HepG2 (cell line): ENCODE data around the gene ZFYVE27. TPM values are rescaled to one million over a fixed set of nuclear protein-coding genes. Genes with fewer than 3 reads are reported as not detected.

Source experiments
- ATAC-seq: fragments of 200-7000 bp; cut with Tn5 transposase; 3 replicates; pipeline ENCODE4 v1.9.1; 2020; ENCODE audit warnings: mild to moderate bottlenecking, moderate library complexity
- BruUV-seq: library from RNA; stranded (reverse); fragments of 400-500 nt; replicated peaks from 2 replicates; lab custom pipeline; 2021; lab: Mats Ljungman, UMichigan
- CTCF ChIA-PET: fragments of 300-600 bp; formaldehyde crosslinking; extraction: SDS; loops from one replicate; lab custom pipeline; 2021; ENCODE audit warnings: low total read pairs, inconsistent platforms, low intra/inter-chr PET ratio; lab: Yijun Ruan, JAX
- POLR2A ChIA-PET: fragments of 350-600 bp; sonication (Branson Sonifier 250); formaldehyde crosslinking; loops from one replicate; lab custom pipeline; 2020; ENCODE audit warnings: antibody characterized with exemption, inconsistent platforms; lab: Yijun Ruan, JAX
- DNase-seq: peaks from one replicate; pipeline ENCODE4 v3.0.0-alpha.2; 2015; ENCODE audit warnings: low spot score
- FAIRE-seq: peaks from 3 replicates; lab custom pipeline; 2011; peaks lifted over from hg19 to GRCh38; lab: Jason Lieb, UNC
- H2AFZ ChIP-seq: one replicate; pipeline ENCODE4 v1.6.1; 2011; ENCODE audit warnings: low read length, inconsistent platforms
- H3K27ac ChIP-seq: fragments of 300-600 bp; 3 replicates; pipeline ENCODE4 v1.8.0; 2011; ENCODE audit warnings: mixed run types, mild to moderate bottlenecking, mixed read lengths, low read length, inconsistent platforms; ENCODE audit not compliant: insufficient read depth; ENCODE audit errors: extremely low read length
- H3K27me3 ChIP-seq, 2 experiments: fragments of 200-600 bp in 1 of 2; 2 replicates in 1 of 2; 3 replicates in 1 of 2; pipeline versions ENCODE4 v1.6.0 to v1.8.0; 2011; ENCODE audit warnings: low read length in 2 of 2, mild to moderate bottlenecking in 2 of 2, moderate library complexity in 2 of 2, inconsistent platforms in 1 of 2; ENCODE audit not compliant: insufficient read depth in 2 of 2, control insufficient read depth in 1 of 2
- H3K36me3 ChIP-seq, 2 experiments: fragments of 200-600 bp in 1 of 2; replicated peaks in 1 of 2; 2 replicates in 1 of 2; 3 replicates in 1 of 2; pipeline versions ENCODE4 v1.5.1 to v1.8.0; 2011; ENCODE audit warnings: low read length in 2 of 2, inconsistent platforms in 1 of 2; ENCODE audit not compliant: insufficient read depth in 2 of 2, control insufficient read depth in 1 of 2
- H3K4me1 ChIP-seq: 2 replicates; pipeline ENCODE4 v1.5.1; 2012; ENCODE audit warnings: low read length, inconsistent platforms; ENCODE audit not compliant: insufficient read depth
- H3K4me2 ChIP-seq: 2 replicates; pipeline ENCODE4 v1.6.0; 2011; ENCODE audit warnings: low read depth, low read length, inconsistent platforms
- H3K4me3 ChIP-seq, 3 experiments: fragments of 200-600 bp in 1 of 3; sonication (generic), shearing (Covaris generic) in 1 of 3; replicated peaks in 1 of 3; 2 replicates each; pipeline ENCODE4 v1.5.1; 2011 to 2016; ENCODE audit warnings: low read length in 3 of 3, inconsistent platforms in 2 of 3, low read depth in 2 of 3, mild to moderate bottlenecking in 2 of 3, control low read depth in 1 of 3, mixed read lengths in 1 of 3; ENCODE audit not compliant: insufficient read depth in 1 of 3
- H3K79me2 ChIP-seq: one replicate; pipeline ENCODE4 v1.6.1; 2011; ENCODE audit warnings: low read length, inconsistent platforms; ENCODE audit not compliant: insufficient read depth
- H3K9ac ChIP-seq: 2 replicates; pipeline ENCODE4 v1.6.0; 2011; ENCODE audit warnings: mild to moderate bottlenecking, low read depth, low read length, inconsistent platforms; ENCODE audit not compliant: insufficient read depth
- H3K9me3 ChIP-seq: 2 replicates; pipeline ENCODE4 v1.5.1; 2012; ENCODE audit warnings: mild to moderate bottlenecking, low read length
- H4K20me1 ChIP-seq: 2 replicates; pipeline ENCODE4 v1.6.0; 2011; ENCODE audit warnings: inconsistent platforms, mild to moderate bottlenecking, low read length, moderate library complexity; ENCODE audit not compliant: insufficient read depth
- CEBPB ChIP-seq: IDR thresholded peaks from 2 replicates; pipeline ENCODE4 v1.6.1; 2011; ENCODE audit warnings: low read depth, low read length, improper control_type of control experiment, borderline replicate concordance
- TFAP4 ChIP-seq: sonication (generic); IDR thresholded peaks from 2 replicates; pipeline ENCODE4 v1.6.1; 2016; ENCODE audit warnings: low read depth, borderline replicate concordance
- ZBTB7A ChIP-seq: sonication (generic); formaldehyde crosslinking; IDR thresholded peaks from 2 replicates; pipeline ENCODE4 v1.8.0; 2022; ENCODE audit warnings: mild to moderate bottlenecking, missing genetic modification reagents
- WGBS: methylation state at CpG from one replicate; pipeline ENCODE4 v1.1.6; 2017; ENCODE audit warnings: low lambda C conversion rate; 5-methylcytosine and 5-hydroxymethylcytosine counted together
- in situ Hi-C: cut with HindIII; loops from 2 replicates; pipeline ENCODE4 v1.10.0; 2017; ENCODE audit warnings: low pct_unique_long_range_greater_than_20kb; ENCODE audit not compliant: extremely low pct_ligation_motif_present
- intact Hi-C: fragments of 100-400 bp; cut with micrococcal nuclease; formaldehyde crosslinking; loops from one replicate; pipeline ENCODE4 v1.10.0; 2022; ENCODE audit not compliant: unreplicated experiment
- polyA plus RNA-seq, 8 experiments: library from polyadenylated mRNA; depleted of rRNA in 3 of 8; stranded (reverse) in 7 of 8; unstranded in 1 of 8; fragments of >200 nt; fragmentation: Illumina TruSeq in 4 of 8; extraction: Trizol in 4 of 8; gene quantifications; 2 replicates each; pipeline versions ENCODE4 v1.2.1 to v1.2.3, GENCODE V29; 2011 to 2016; ENCODE audit warnings: low read depth in 4 of 8, missing spikeins in 1 of 8, mixed read lengths in 1 of 8; ENCODE audit not compliant: insufficient read depth in 1 of 8
- total RNA-seq, 5 experiments: library from RNA; depleted of rRNA; stranded (reverse); fragments of >200 nt; fragmentation: Illumina TruSeq; extraction: Trizol; gene quantifications; 2 replicates each; pipeline ENCODE4 v1.2.3, GENCODE V29; 2016; ENCODE audit warnings: low read depth in 1 of 5

ZFYVE27 gene
- total and polyA plus RNA-seq, 2 of the 13 experiments (the other 11 are each of a cell fraction or from before 2014, with no cell fraction given): 19.7 to 20.5 TPM

GRCh38 chr10:97726636-97727178, 10.2 kb upstream of the ZFYVE27 start (continued):
- peak; percentile 30; the same call in 1 of the 2 replicates for TF ChIP-seq ZBTB7A

GRCh38 chr10:97729014-97729413, 7.9 kb upstream of the ZFYVE27 start:
- Histone ChIP-seq H2AFZ (no peak overlapping the region), H3K4me3 (no peak overlapping the region), H3K27ac (no peak overlapping the region), H4K20me1 (no peaks in the 10 kb centered on the region), H3K9me3 (no peaks in the 10 kb centered on the region), H3K4me2 (no peak overlapping the region), H3K4me1 (peaks cover 20% of the 10 kb centered on the region), H3K36me3 (no peaks in the 10 kb centered on the region), H3K79me2 (no peaks in the 10 kb centered on the region), H3K9ac (no peak overlapping the region), H3K27me3 (no peaks in the 10 kb centered on the region; a peak in 1 of 5 replicates)
- FAIRE-seq (no peak), ATAC-seq (no peak), DNase-seq (no peak)
- intact Hi-C loops: no loop called here
- CTCF ChIA-PET: interaction anchor here (1.2 kb wide), 1 partner anchor 19 kb away, joined by 6 read pairs; no protein-coding TSS in a partner anchor
- in situ Hi-C loops: no loop called here
- no TSS peak for BruUV-seq
- 67% methylated on average over 5 of the region's 5 CpGs for WGBS
- TF ChIP-seq CEBPB: peak; percentile 63; the same call in 1 of the 2 replicates
- no peak for TF ChIP-seq TFAP4
- TF ChIP-seq, all 625 proteins: peak for 1
- POLR2A ChIA-PET: no interaction called here
